ENCODE measurements around the gene PLGRKT. TPM values are rescaled to one million over a fixed set of nuclear protein-coding genes. Genes with fewer than 3 reads are reported as not detected.

Gene PLGRKT
- total and polyA plus RNA-seq, 2 experiments from 2014 or later, result 28.3 to 40.3 TPM

DNA sequence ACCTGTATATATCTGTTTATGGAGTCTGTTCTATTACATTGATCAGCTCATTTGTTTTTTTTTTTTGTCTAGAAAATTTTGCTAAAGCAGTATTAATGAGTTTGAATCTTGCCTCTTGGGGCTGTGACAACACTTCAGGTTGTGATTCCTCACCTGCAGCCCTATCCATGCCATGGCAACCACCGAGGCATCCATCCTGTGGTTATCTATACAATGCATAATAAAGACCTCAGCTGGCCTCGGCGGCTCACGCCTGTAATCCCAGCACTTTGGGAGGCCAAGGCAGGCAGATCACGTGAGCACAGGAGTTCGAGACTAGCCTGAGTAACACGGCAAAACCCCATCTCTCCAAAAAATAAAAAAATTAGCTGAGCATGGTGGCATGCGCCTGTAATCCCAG, 44.5 kb upstream of the PLGRKT start:
- no peaks in the 10 kb centered on the region; the same call in 1 of the 2 replicates for H3K9me2 ChIP-seq (ENCODE audit: insufficient read depth)
- no peaks in the 10 kb centered on the region for H3K9me3 ChIP-seq (ENCODE audit: low read depth)
- TF ChIP-seq EZH2 (IDR thresholded peaks at IDR 0.05; ENCODE audit: insufficient read depth, poor library complexity, severe bottlenecking), result no peak
- no peak overlapping the region for H2AFZ ChIP-seq
- no peaks in the 10 kb centered on the region for H3F3A ChIP-seq (ENCODE audit: insufficient read depth)
- no peaks in the 10 kb centered on the region for H3K79me2 ChIP-seq (ENCODE audit: insufficient read depth)
- no peak overlapping the region for H3K4me2 ChIP-seq (ENCODE audit: unreplicated experiment)
- no peaks in the 10 kb centered on the region for H3K4me1 ChIP-seq (ENCODE audit: insufficient read depth)
- in situ Hi-C loops (cut with MboI), result no loop called here
- H3K27me3 ChIP-seq (replicated peaks; ENCODE audit: insufficient read depth), result no peaks in the 10 kb centered on the region
- no peaks in the 10 kb centered on the region for H3K36me3 ChIP-seq (ENCODE audit: low read depth)
- H3K4me3 ChIP-seq, result no peak overlapping the region
- no peak overlapping the region for H3K9ac ChIP-seq
- no peak overlapping the region for H3K27ac ChIP-seq
- 83 to 87% methylated on average over 8 of the region's 8 CpGs for WGBS, 2 experiments (ENCODE audit: low coverage in 1 of 2, low lambda C conversion rate in 2 of 2, missing lambda C conversion rate in 2 of 2)
- H4K20me1 ChIP-seq (ENCODE audit: insufficient read depth), result no peaks in the 10 kb centered on the region
- no peak for DNase-seq

DNA sequence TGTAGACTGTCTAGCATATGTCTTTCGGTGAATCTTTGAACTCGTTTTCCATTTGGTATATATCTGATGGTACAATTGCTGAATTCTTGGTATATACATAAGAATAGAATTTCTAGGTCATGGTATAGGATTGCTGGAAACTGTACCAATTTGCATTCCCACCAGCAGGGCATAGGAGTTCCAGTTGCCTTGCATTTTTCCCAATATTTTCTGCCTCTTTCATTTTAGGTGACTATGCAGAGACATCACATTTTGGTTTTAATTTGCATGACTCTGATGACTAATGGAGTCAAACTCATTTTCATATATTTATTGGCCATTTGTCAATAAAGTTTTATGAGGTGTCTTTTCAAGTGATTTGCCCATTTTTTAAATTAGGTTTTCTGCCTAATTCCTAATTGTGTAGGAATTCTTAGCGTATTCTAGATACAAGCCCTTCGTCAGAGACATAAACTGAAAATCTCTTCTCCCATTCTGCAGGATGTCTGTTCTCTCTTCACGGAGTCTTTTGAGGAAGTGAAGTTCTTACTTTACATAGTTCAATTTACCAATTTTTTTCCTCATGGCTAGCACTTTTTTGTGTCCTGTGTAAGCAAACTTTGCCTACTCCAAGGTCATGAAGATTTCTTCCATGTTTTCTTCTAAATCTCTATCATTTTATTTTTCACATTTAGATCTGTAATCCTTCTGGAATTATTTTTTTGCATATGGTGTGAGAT, 43.8 kb upstream of the PLGRKT start:
- Histone ChIP-seq H3K9me2 (ENCODE audit: insufficient read depth) (no peaks in the 10 kb centered on the region; the same call in 1 of the 2 replicates), H3K4me2 (ENCODE audit: unreplicated experiment) (no peak overlapping the region), H3K9ac (no peak overlapping the region), H3K4me1 (ENCODE audit: insufficient read depth) (no peaks in the 10 kb centered on the region), H2AFZ (no peak overlapping the region), H3K27ac (no peak overlapping the region), H3K36me3 (ENCODE audit: low read depth) (no peaks in the 10 kb centered on the region), H3K9me3 (ENCODE audit: low read depth) (no peaks in the 10 kb centered on the region), H3K27me3 (replicated peaks; ENCODE audit: insufficient read depth) (no peaks in the 10 kb centered on the region), H3K79me2 (ENCODE audit: insufficient read depth) (no peaks in the 10 kb centered on the region), H4K20me1 (ENCODE audit: insufficient read depth) (no peaks in the 10 kb centered on the region), H3K4me3 (no peak overlapping the region), H3F3A (ENCODE audit: insufficient read depth) (no peaks in the 10 kb centered on the region)
- in situ Hi-C loops (cut with MboI), result no loop called here
- no peak for TF ChIP-seq EZH2phosphoT487 (IDR thresholded peaks at IDR 0.05; ENCODE audit: insufficient read depth, low read depth)
- no peak for TF ChIP-seq EZH2 (IDR thresholded peaks at IDR 0.05; ENCODE audit: insufficient read depth, poor library complexity, severe bottlenecking)
- 86 to 87% methylated on average over 5 of the region's 5 CpGs for WGBS, 2 experiments (ENCODE audit: low coverage in 1 of 2, low lambda C conversion rate in 2 of 2, missing lambda C conversion rate in 2 of 2)
- peak; percentile 10 for DNase-seq

DNA sequence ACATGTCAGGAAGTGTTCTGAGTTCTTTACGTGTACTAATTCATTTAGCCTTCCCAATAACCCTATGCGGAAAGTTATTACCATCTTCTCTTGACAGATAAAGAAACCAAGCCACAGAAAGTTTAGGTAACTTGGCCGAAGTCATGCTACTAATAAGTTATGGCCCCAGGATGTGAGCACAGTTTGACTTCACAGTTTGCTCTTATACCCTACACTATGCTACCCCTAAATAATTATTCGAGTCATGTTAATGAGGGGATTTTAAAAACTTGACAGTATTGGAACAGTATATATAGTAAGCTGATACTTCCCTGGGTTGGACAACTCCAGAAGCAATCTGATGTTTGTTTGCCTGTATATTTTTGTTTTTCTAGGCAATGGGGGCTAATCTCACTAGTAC, 43.2 kb upstream of the PLGRKT start:
- no peak overlapping the region for H3K27ac ChIP-seq
- H3K9me3 ChIP-seq (ENCODE audit: low read depth), result no peaks in the 10 kb centered on the region
- H3K4me1 ChIP-seq (ENCODE audit: insufficient read depth), result no peaks in the 10 kb centered on the region
- no peaks in the 10 kb centered on the region for H3F3A ChIP-seq (ENCODE audit: insufficient read depth)
- H3K9ac ChIP-seq, result no peak overlapping the region
- no peaks in the 10 kb centered on the region for H3K27me3 ChIP-seq (replicated peaks; ENCODE audit: insufficient read depth)
- in situ Hi-C loops (cut with MboI), result no loop called here
- H3K4me3 ChIP-seq, result no peak overlapping the region
- DNase-seq, result no peak
- H2AFZ ChIP-seq, result no peak overlapping the region
- no peaks in the 10 kb centered on the region; the same call in 1 of the 2 replicates for H3K9me2 ChIP-seq (ENCODE audit: insufficient read depth)
- no peak for TF ChIP-seq EZH2 (IDR thresholded peaks at IDR 0.05; ENCODE audit: insufficient read depth, poor library complexity, severe bottlenecking)
- TF ChIP-seq EZH2phosphoT487 (IDR thresholded peaks at IDR 0.05; ENCODE audit: insufficient read depth, low read depth), result no peak
- H3K79me2 ChIP-seq (ENCODE audit: insufficient read depth), result no peaks in the 10 kb centered on the region
- H3K36me3 ChIP-seq (ENCODE audit: low read depth), result no peaks in the 10 kb centered on the region
- H3K4me2 ChIP-seq (ENCODE audit: unreplicated experiment), result no peak overlapping the region
- 74 to 78% methylated on average over 4 of the region's 4 CpGs for WGBS, 2 experiments (ENCODE audit: low coverage in 1 of 2, low lambda C conversion rate in 2 of 2, missing lambda C conversion rate in 2 of 2)
- H4K20me1 ChIP-seq (ENCODE audit: insufficient read depth), result no peaks in the 10 kb centered on the region

DNA sequence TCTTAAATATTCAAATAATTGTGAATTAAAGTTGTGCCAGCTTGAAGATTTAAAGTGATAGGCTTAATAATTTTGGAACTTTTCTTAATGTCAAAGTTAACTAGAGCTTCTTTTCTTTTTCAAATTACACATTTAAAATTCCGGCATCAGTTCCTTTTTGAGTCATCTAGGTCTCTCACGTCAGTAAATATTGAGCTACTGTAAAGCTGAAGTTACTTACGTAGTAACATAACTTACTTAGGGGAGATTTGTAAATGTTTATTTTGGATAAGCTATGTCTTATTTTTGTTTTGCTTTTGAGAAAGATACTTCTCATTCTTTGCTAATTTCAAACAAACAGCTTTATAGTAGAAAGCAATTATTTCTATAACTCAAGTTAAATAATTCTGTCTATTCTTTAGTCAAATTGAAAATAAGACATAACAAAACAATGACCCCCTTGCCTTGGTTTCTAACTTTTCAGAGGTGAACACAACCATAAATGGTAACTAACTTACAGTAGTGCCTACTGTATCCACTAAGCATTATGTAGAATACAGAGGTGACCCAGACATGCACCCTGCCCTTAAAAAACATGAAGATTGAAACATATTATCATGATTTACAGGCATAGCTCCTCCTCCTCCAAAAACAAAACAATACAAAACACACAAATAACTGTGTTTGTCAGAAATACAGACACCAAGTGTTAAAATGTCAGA, 42.4 kb upstream of the PLGRKT start:
- Histone ChIP-seq H3K4me1 (ENCODE audit: insufficient read depth) (no peaks in the 10 kb centered on the region), H3K36me3 (ENCODE audit: low read depth) (no peaks in the 10 kb centered on the region), H3K79me2 (ENCODE audit: insufficient read depth) (no peaks in the 10 kb centered on the region), H3K4me3 (no peak overlapping the region), H4K20me1 (ENCODE audit: insufficient read depth) (no peaks in the 10 kb centered on the region), H3K27me3 (replicated peaks; ENCODE audit: insufficient read depth) (no peaks in the 10 kb centered on the region), H3F3A (ENCODE audit: insufficient read depth) (no peaks in the 10 kb centered on the region), H2AFZ (no peak overlapping the region), H3K9me3 (ENCODE audit: low read depth) (no peaks in the 10 kb centered on the region), H3K9me2 (ENCODE audit: insufficient read depth) (no peaks in the 10 kb centered on the region; the same call in 1 of the 2 replicates), H3K9ac (no peak overlapping the region), H3K4me2 (ENCODE audit: unreplicated experiment) (no peak overlapping the region), H3K27ac (no peak overlapping the region)
- no peak for DNase-seq
- 92 to 97% methylated on average over 3 of the region's 3 CpGs for WGBS, 2 experiments (ENCODE audit: low coverage in 1 of 2, low lambda C conversion rate in 2 of 2, missing lambda C conversion rate in 2 of 2)
- TF ChIP-seq EZH2phosphoT487 (IDR thresholded peaks at IDR 0.05; ENCODE audit: insufficient read depth, low read depth) (no peak), EZH2 (IDR thresholded peaks at IDR 0.05; ENCODE audit: insufficient read depth, poor library complexity, severe bottlenecking) (no peak)
- in situ Hi-C loops (cut with MboI), result no loop called here

Measured in GM23248 (cell line).